HFF-Myc (cell line): ENCODE measurements around the gene PGAP6.

ENCODE experiments used
- DNase-seq: peaks from one replicate; pipeline ENCODE4 v3.0.0-alpha.2; 2011; ENCODE audit warnings: low read depth; ENCODE audit errors: extremely low read depth
- H3K4me3 ChIP-seq: replicated peaks from 2 replicates; pipeline ENCODE4 v1.5.1; 2011; ENCODE audit warnings: low read depth, mild to moderate bottlenecking, control low read depth, low read length
- CTCF ChIP-seq: IDR thresholded peaks from 2 replicates; pipeline ENCODE4 v1.5.1; 2012; ENCODE audit warnings: mild to moderate bottlenecking, low read depth, low read length, control low read depth; ENCODE audit errors: missing control alignments

PGAP6 gene

GRCh38 chr16:324451-325334 lies 57.1 kb downstream of the PGAP6 start:
- no peak for DNase-seq
- no peak for TF ChIP-seq CTCF
- no peak overlapping the region for H3K4me3 ChIP-seq

GRCh38 chr16:324201-324450 lies 57.7 kb downstream of the PGAP6 start:
- TF ChIP-seq CTCF, result no peak
- no peak overlapping the region for H3K4me3 ChIP-seq
- DNase-seq, result no peak

- no peak for TF ChIP-seq CTCF
- no peak overlapping the region for H3K4me3 ChIP-seq
- no peak for DNase-seq
Observed at GRCh38 chr16:322476-323143, 59.2 kb downstream of the PGAP6 start.

GRCh38 chr16:321532-321931 lies 60.2 kb downstream of the PGAP6 start:
- no peak for TF ChIP-seq CTCF
- DNase-seq, result no peak

More at GRCh38 chr16:321532-321931, 60.2 kb downstream of the PGAP6 start:
- H3K4me3 ChIP-seq, result no peak overlapping the region
